Stimulated activated CD4-positive, alpha-beta T cell treated with anti-CD3 and anti-CD28 coated beads, Interleukin-4, amount 100 ng/mL, for 4 hours (primary cell): ENCODE results near the gene RTL10.

Source experiments
- DNase-seq, 2 experiments: peaks; one replicate each; pipeline ENCODE4 v3.0.0-alpha.2; 2020

Gene RTL10

DNA sequence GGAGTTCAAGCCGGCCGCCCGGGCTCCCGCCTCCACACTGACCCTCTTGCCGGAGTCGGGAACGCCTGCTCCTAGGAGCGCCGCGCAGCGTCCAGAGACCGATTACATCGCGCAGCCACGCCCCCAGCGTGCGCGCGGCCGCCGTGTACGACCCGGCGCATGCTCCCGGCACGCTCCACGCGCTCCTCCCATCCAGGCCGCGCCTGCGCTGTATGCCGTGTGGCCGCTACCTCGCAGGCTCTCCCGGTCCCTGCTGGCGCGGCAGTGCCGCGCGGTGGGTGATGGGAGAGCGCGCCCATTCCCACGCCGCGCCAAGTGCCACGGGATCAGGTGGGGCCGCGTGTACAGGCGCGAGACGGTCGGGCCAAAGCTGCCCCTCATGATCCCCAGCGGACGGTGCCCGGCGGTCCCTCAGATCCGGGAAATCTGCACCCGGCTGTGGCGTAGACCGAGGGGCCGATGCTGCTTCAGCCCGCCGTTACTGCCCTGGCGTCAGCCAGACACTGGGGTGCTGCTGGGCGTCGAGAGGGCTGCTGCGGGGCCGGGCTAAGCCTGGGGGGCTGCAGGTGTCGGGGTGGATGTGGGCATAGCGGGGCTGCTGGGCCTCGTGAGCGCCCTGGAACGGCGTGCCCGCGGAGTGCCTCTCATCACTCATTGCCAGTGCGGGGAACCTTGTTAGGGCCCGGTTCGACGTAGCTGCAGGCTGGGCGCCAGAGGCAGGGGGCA is at the start of gene RTL10, which contains the start of gene GNB1L:
TSS of gene RTL10 (minus strand) at position 97 of the 726 bp plus-strand sequence. CDS start 2,613 bp downstream, outside the sequence.
TSS of gene GNB1L (minus strand) at position 97 of the 726 bp plus-strand sequence. CDS start 33,519 bp downstream, outside the sequence.
- DNase-seq, result peak; percentile 95 to 97

DNA sequence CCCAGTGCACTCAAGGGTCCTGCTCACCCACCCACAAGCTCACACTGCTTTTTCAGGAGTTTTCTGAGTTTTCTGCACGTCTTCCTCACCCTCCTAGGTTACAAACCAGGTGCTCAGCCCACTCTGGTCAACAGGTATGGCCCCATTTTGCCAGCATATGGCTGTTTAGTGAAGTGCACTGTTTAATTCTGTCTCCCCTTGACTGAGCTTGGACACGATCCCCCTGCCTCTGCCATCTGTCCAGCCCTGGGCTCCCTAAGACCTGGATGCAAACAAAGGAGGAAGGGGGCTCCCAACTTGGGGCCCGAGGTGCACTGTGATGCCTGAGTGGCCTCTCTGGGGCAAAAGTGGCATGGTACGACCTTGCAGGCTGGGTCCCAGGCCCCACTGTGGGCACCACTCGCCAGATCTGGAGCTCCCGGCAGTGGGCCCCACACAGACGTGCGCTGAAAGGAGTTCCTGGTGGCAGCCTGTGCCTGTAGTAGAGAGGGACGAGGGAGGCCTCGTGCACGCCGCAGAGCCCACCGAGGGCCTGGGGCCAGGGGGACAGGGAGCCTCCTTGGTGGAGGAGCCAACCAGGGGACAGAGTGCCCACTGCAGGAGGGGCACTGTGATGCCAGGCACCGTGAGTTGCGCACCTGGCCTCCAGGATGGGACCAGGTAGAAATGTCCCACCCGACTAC is 49.6 kb upstream of the RTL10 start:
- no peak for DNase-seq

GRCh38 chr22:19903513-19903912 is 48.8 kb upstream of the RTL10 start:
- DNase-seq, result no peak

GRCh38 chr22:19903031-19903430 is 48.4 kb upstream of the RTL10 start:
- no peak for DNase-seq

GRCh38 chr22:19902245-19902715 is 47.6 kb upstream of the RTL10 start:
- DNase-seq, result no peak

GRCh38 chr22:19901577-19902244 is 47.0 kb upstream of the RTL10 start:
- no peak for DNase-seq

- no peak for DNase-seq
These were observed 46.2 kb upstream of the RTL10 start for GRCh38 chr22:19900707-19901436.

GRCh38 chr22:19898831-19899567 is 44.3 kb upstream of the RTL10 start:
- DNase-seq, result no peak

DNA sequence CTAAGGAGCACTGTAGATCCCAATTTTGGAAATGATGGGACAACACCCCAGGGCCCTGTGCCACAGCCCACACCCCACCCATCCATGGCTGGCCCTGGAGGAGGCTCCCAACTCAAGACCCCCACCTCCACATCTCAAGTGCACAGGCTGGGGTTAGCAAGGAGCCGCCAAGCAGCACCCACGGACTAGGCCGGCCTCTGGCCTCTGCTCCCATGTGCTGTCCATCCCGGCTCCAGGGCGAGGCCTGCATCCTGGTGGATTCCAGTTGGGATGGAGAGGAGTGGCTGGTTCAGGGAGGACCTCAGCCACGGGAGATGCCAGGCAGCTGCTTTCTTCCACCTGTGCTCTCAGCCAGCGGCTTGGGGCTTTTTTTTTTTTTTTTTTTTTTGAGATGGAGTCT is 43.5 kb upstream of the RTL10 start:
- no peak for DNase-seq

- DNase-seq, result no peak
These were observed 43.1 kb upstream of the RTL10 start for GRCh38 chr22:19897726-19898125.

GRCh38 chr22:19896665-19897355 is 42.1 kb upstream of the RTL10 start:
- peak in 1 of 2 experiments; percentile 35 for DNase-seq

GRCh38 chr22:19895160-19895849 is 40.6 kb upstream of the RTL10 start:
- DNase-seq, result no peak

DNA sequence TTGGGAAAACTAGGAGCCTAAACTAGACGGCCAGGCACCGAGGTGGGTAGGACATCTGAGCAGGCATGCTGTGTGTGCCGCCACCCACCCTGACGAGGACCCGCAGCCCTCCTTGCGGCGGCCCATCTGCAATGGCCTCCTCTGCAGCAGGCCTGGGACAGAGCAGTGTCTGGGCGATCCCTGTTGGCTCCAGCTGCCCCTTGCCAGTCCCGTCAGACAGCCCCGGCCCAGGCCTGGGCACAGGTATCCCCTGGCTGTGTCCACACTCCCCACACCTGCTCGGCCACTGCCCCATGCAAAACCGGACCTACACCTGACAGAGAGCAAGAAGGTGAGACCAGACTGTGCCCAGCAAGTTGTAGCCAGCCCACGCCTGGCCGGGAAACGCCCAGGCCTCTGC is 38.7 kb upstream of the RTL10 start:
- DNase-seq, result no peak

DNA sequence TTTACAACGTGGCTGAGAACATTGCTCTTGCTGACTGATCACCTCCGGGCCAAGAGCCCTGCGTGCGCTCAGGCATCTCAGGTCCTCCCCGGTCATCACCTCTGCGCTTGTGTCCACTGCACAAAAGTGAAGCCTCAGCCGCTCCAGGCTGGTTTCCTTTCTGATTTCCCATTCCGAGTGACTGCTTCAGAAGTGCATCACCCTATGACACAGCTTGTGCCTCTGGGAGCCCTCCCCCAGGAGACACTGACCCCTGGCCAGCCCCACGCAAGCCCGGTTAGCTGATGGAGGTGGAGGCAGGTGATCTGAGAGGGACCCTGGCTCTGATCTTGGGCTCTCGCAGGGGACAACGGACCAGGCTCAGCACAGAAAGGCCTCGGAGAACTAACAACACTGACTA is 38.3 kb upstream of the RTL10 start:
- DNase-seq, result no peak

- peak; percentile 58 to 63 for DNase-seq
These were observed 37.7 kb upstream of the RTL10 start for GRCh38 chr22:19892257-19892879.

DNA sequence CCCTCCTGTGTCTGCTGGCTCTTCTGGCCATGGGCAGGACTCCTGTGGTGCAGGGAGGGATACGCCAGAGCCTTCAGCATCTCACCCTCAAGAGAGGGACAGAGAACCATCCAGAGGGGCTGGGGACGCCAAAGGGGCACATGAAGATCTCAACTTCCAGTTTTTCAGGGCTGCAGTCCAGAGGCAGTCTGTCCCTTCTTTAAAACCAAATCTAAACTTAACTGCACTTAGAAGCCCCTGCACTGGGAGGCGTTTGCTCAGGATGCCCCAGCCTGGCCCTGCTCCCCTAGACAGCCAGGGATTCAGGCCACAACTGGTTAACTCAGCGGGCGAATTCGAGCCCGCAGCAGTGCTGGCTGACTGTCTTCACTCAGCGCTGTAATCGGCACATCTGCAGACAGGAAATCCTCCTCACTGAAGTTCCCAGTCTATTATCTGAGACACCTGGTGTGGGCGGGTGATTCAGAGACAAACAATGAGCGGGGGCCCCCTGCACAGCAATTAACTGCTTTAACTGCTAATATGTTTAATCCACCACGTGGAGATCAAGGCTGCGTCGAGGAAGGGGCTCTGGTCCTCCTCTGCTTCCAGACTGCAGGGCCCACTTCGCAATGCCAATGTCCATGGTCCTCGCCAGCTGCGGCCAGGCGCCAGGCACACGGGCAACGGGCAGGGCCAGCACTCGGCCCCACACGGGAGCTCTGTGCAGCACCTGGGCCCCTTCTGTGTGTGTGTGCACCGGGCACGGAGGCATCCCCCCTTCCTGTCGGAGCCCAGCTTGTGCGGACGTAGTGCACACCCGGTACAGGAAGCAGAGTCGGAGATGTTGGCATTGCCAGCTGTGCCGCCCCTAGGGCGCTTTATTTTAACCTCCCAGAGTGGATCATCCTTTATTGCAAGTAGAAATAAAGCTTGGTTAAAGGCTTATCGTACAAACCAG is 36.9 kb upstream of the RTL10 start:
- peak; percentile 74 to 91 for DNase-seq

- DNase-seq, result no peak
These were observed 36.0 kb upstream of the RTL10 start for GRCh38 chr22:19890502-19891316.

GRCh38 chr22:19889951-19890350 is 35.3 kb upstream of the RTL10 start:
- peak; percentile 50 to 51 for DNase-seq
